CD14-positive monocyte (primary cell): ENCODE results near the gene RYR3. TPM values are rescaled to one million over a fixed set of nuclear protein-coding genes. Genes with fewer than 3 reads are reported as not detected.

ENCODE experiments used
- DNase-seq, 3 donors: peaks; one replicate each; pipeline ENCODE4 v3.0.0-alpha.2; 2011 to 2022
- H2AFZ ChIP-seq: 2 replicates; pipeline ENCODE4 v1.6.0; 2012; ENCODE audit warnings: mild to moderate bottlenecking, low read depth, low read length, inconsistent platforms; ENCODE audit not compliant: insufficient read depth, poor library complexity, severe bottlenecking
- H3K27ac ChIP-seq, 2 donors: 1 replicate in 1 of 2; 2 replicates in 1 of 2; pipeline ENCODE4 v1.5.1; 2012 to 2013; ENCODE audit warnings: low read length in 2 of 2, control low read depth in 1 of 2, inconsistent platforms in 1 of 2, low read depth in 1 of 2, mild to moderate bottlenecking in 1 of 2
- H3K27me3 ChIP-seq, 2 donors: one replicate each; pipeline versions ENCODE4 v1.6.0 to v1.6.1; 2011 to 2013; ENCODE audit warnings: low read length in 2 of 2; ENCODE audit not compliant: control insufficient read depth in 2 of 2, insufficient read depth in 2 of 2
- H3K36me3 ChIP-seq, 2 donors: replicated peaks in 1 of 2; 1 replicate in 1 of 2; 2 replicates in 1 of 2; pipeline versions ENCODE4 v1.5.1 to v1.6.1; 2012 to 2013; ENCODE audit warnings: low read length in 2 of 2, control low read depth in 1 of 2, inconsistent platforms in 1 of 2, mild to moderate bottlenecking in 1 of 2; ENCODE audit not compliant: insufficient read depth in 2 of 2, control insufficient read depth in 1 of 2
- H3K4me1 ChIP-seq, 2 donors: 1 replicate in 1 of 2; 2 replicates in 1 of 2; pipeline versions ENCODE4 v1.5.1 to v1.6.1; 2012 to 2013; ENCODE audit warnings: low read length in 2 of 2, control low read depth in 1 of 2, inconsistent platforms in 1 of 2, mild to moderate bottlenecking in 1 of 2, moderate library complexity in 1 of 2; ENCODE audit not compliant: insufficient read depth in 2 of 2, control insufficient read depth in 1 of 2
- H3K4me2 ChIP-seq: replicated peaks from 2 replicates; pipeline ENCODE3; 2012; ENCODE audit warnings: low read length, moderate library complexity, mild to moderate bottlenecking; ENCODE audit not compliant: poor library complexity, severe bottlenecking; ENCODE audit errors: extremely low read depth
- H3K4me3 ChIP-seq, 3 experiments: fragments of 200-600 bp in 1 of 3; sonication (generic) in 1 of 3; replicated peaks in 1 of 3; 1 replicate in 2 of 3; 2 replicates in 1 of 3; pipeline ENCODE4 v1.5.1; 2011 to 2013; ENCODE audit warnings: low read length in 3 of 3, mild to moderate bottlenecking in 3 of 3, control low read depth in 2 of 3, low read depth in 2 of 3, inconsistent platforms in 1 of 3, moderate library complexity in 1 of 3
- H3K79me2 ChIP-seq: 2 replicates; pipeline ENCODE4 v1.6.0; 2012; ENCODE audit warnings: mild to moderate bottlenecking, control low read depth, inconsistent platforms, low read length, moderate library complexity; ENCODE audit not compliant: insufficient read depth
- H3K9ac ChIP-seq: 2 replicates; pipeline ENCODE4 v1.6.0; 2017; ENCODE audit warnings: low read length, mild to moderate bottlenecking; ENCODE audit not compliant: insufficient read depth, poor library complexity, severe bottlenecking
- H3K9me3 ChIP-seq, 2 donors: replicated peaks in 1 of 2; 1 replicate in 1 of 2; 2 replicates in 1 of 2; pipeline versions ENCODE4 v1.5.1 to v1.6.1; 2012 to 2013; ENCODE audit warnings: low read length in 2 of 2, control low read depth in 1 of 2; ENCODE audit not compliant: control insufficient read depth in 1 of 2, insufficient read depth in 1 of 2
- H4K20me1 ChIP-seq: 2 replicates; pipeline ENCODE4 v1.6.0; 2012; ENCODE audit warnings: mild to moderate bottlenecking, low read length, control low read depth, moderate library complexity; ENCODE audit not compliant: insufficient read depth
- H3K27ac Mint-ChIP-seq, 7 donors: one replicate each; pipeline ENCODE4 v1.8.0; 2020; ENCODE audit warnings: mild to moderate bottlenecking in 7 of 7, mixed read lengths in 7 of 7, moderate library complexity in 6 of 7, inconsistent platforms in 2 of 7
- H3K27me3 Mint-ChIP-seq, 3 donors: one replicate each; pipeline ENCODE4 v1.8.0; 2021 to 2022; ENCODE audit warnings: low read depth in 3 of 3, mild to moderate bottlenecking in 3 of 3, mixed read lengths in 3 of 3, moderate library complexity in 3 of 3, inconsistent platforms in 1 of 3
- H3K36me3 Mint-ChIP-seq, 2 donors: one replicate each; pipeline ENCODE4 v1.8.0; 2020; ENCODE audit warnings: mixed read lengths in 2 of 2, inconsistent platforms in 1 of 2, mild to moderate bottlenecking in 1 of 2
- H3K4me1 Mint-ChIP-seq: one replicate; pipeline ENCODE4 v1.8.0; 2020; ENCODE audit warnings: mild to moderate bottlenecking, mixed read lengths
- H3K4me3 Mint-ChIP-seq, 2 donors: one replicate each; pipeline ENCODE4 v1.8.0; 2020; ENCODE audit warnings: mild to moderate bottlenecking in 2 of 2, mixed read lengths in 2 of 2, moderate library complexity in 1 of 2
- H3K9me3 Mint-ChIP-seq, 7 donors: one replicate each; pipeline ENCODE4 v1.8.0; 2020 to 2022; ENCODE audit warnings: mixed read lengths in 7 of 7, mild to moderate bottlenecking in 6 of 7, moderate library complexity in 6 of 7, inconsistent platforms in 2 of 7
- CTCF ChIP-seq: fragments of 200-600 bp; IDR thresholded peaks from one replicate; pipeline ENCODE4 v1.8.0; 2022; ENCODE audit warnings: antibody characterized with exemption, mild to moderate bottlenecking
- WGBS: methylation state at CpG from one replicate; pipeline ENCODE4 v1.1.5; 2013; ENCODE audit warnings: missing lambda C conversion rate; ENCODE audit not compliant: insufficient coverage; 5-methylcytosine and 5-hydroxymethylcytosine counted together
- intact Hi-C, 2 donors: fragments of 100-400 bp; cut with micrococcal nuclease; formaldehyde crosslinking; loops; one replicate each; pipeline versions ENCODE4 v1.15.0 to v1.15.1; 2023
- polyA plus RNA-seq, 3 donors: library from polyadenylated mRNA; depleted of rRNA in 1 of 3; unstranded in 2 of 3; stranded (reverse) in 1 of 3; fragments of 300-500 nt in 2 of 3; fragments of >200 nt in 1 of 3; fragmentation: Illumina TruSeq in 2 of 3; gene quantifications; 1 replicate in 2 of 3; 2 replicates in 1 of 3; pipeline ENCODE4 v1.2.3, GENCODE V29; 2012 to 2021

RYR3 gene
- polyA plus RNA-seq, 3 donors, result not detected

- intact Hi-C loops, result no loop called here
- Histone ChIP-seq H3K4me3 (no peak overlapping the region), H3K9me3 (no peaks in the 10 kb centered on the region), H3K36me3 (no peaks in the 10 kb centered on the region), H3K4me1 (no peaks in the 10 kb centered on the region), H2AFZ (no peak overlapping the region), H3K27ac (no peak overlapping the region), H4K20me1 (no peaks in the 10 kb centered on the region), H3K27me3 (no peaks in the 10 kb centered on the region), H3K4me2 (no peak overlapping the region), H3K79me2 (no peaks in the 10 kb centered on the region), H3K9ac (no peak overlapping the region)
- no peak for DNase-seq
- peaks cover 0 to 2% (median 0%) of the 10 kb centered on the region in 7 donors for H3K9me3 Mint-ChIP-seq
- H3K4me1 Mint-ChIP-seq, result no peaks in the 10 kb centered on the region
- H3K36me3 Mint-ChIP-seq, result no peaks in the 10 kb centered on the region
- no peak overlapping the region for H3K4me3 Mint-ChIP-seq
- WGBS, result no CpG with 5 or more reads among the region's 1 CpG
- no peak for TF ChIP-seq CTCF
- peaks cover 0 to 2% (median 1%) of the 10 kb centered on the region in 3 donors for H3K27me3 Mint-ChIP-seq
- H3K27ac Mint-ChIP-seq, result no peak overlapping the region
Measured at GRCh38 chr15:33344530-33344929, 33.8 kb downstream of the RYR3 start.

- Mint-ChIP-seq H3K36me3 (no peaks in the 10 kb centered on the region), H3K4me1 (no peaks in the 10 kb centered on the region), H3K9me3 (peaks cover 0 to 2% (median 0%) of the 10 kb centered on the region in 7 donors), H3K27me3 (peaks cover 4 to 9% (median 4%) of the 10 kb centered on the region in 3 donors), H3K27ac (no peak overlapping the region), H3K4me3 (no peak overlapping the region)
- no peak for DNase-seq
- H3K79me2 ChIP-seq, result no peaks in the 10 kb centered on the region
- H3K4me2 ChIP-seq, result no peak overlapping the region
- no peak overlapping the region for H3K27ac ChIP-seq
- H3K36me3 ChIP-seq, result no peaks in the 10 kb centered on the region
- H3K9me3 ChIP-seq, result no peaks in the 10 kb centered on the region
- TF ChIP-seq CTCF, result no peak
- H3K27me3 ChIP-seq, result no peaks in the 10 kb centered on the region
- no peak overlapping the region for H2AFZ ChIP-seq
- WGBS, result no CpG with 5 or more reads among the region's 1 CpG
- H3K9ac ChIP-seq, result no peak overlapping the region
- intact Hi-C loops, result no loop called here
- H4K20me1 ChIP-seq, result no peaks in the 10 kb centered on the region
- no peaks in the 10 kb centered on the region for H3K4me1 ChIP-seq
- no peak overlapping the region for H3K4me3 ChIP-seq
Measured at GRCh38 chr15:33354411-33354810, 43.6 kb downstream of the RYR3 start.
